Pancreas (tissue), 10 donors: ENCODE measurements around the gene ARIH1. TPM values are rescaled to one million over a fixed set of nuclear protein-coding genes. Genes with fewer than 3 reads are reported as not detected.
"Not testable (repeated sequence)": the region's sequence is repeated elsewhere in the genome, so short reads cannot be mapped to it uniquely, and the experiment has no call there.

ENCODE experiments used
- ATAC-seq, 4 donors: fragments of 200-7000 bp; cut with Tn5 transposase; one replicate each; pipeline versions ENCODE4 v1.8.0 to v1.9.1; 2020; ENCODE audit warnings: mild to moderate bottlenecking in 4 of 4, moderate library complexity in 4 of 4
- DNase-seq, 6 donors: peaks; one replicate each; pipeline ENCODE4 v3.0.0-alpha.2; 2020
- FAIRE-seq: peaks from 2 replicates; lab custom pipeline; 2012; peaks lifted over from hg19 to GRCh38; lab: Jason Lieb, UNC
- H3K27ac ChIP-seq, 4 donors: fragments of 200-600 bp; sonication (generic); 1 replicate in 3 of 4; 2 replicates in 1 of 4; pipeline versions ENCODE4 v1.5.0 to v1.8.0; 2020
- H3K27me3 ChIP-seq, 4 donors: fragments of 200-600 bp; one replicate each; pipeline ENCODE4 v1.8.0; 2021
- H3K36me3 ChIP-seq, 3 donors: fragments of 200-600 bp; sonication (generic) in 1 of 3; one replicate each; pipeline versions ENCODE4 v1.5.0 to v1.8.0; 2020 to 2021
- H3K4me1 ChIP-seq, 3 donors: fragments of 200-600 bp; one replicate each; pipeline ENCODE4 v1.8.0; 2021
- H3K4me3 ChIP-seq, 4 donors: fragments of 200-600 bp; sonication (generic) in 2 of 4; one replicate each; pipeline versions ENCODE4 v1.5.0 to v1.8.0; 2020 to 2021
- H3K9me3 ChIP-seq, 4 donors: fragments of 200-600 bp; one replicate each; pipeline ENCODE4 v1.8.0; 2021
- WGBS, 2 donors: extraction: QIAGEN DNeasy Blood & Tissue Kit; methylation state at CpG; one replicate each; pipeline ENCODE4 v1.1.7; 2013; 5-methylcytosine and 5-hydroxymethylcytosine counted together
- intact Hi-C, 3 donors: fragments of 100-400 bp; cut with DNase I; formaldehyde crosslinking; loops; one replicate each; pipeline versions ENCODE4 v1.11.1 to v1.14.2; 2022
- polyA plus RNA-seq, 2 donors: library from polyadenylated mRNA; stranded (reverse); fragments of 200-250 nt; gene quantifications; one replicate each; pipeline ENCODE4 v1.2.3, GENCODE V29; 2013
- total RNA-seq, 6 donors: library from RNA; stranded (reverse); fragmentation: NEBNext Ultra II Directional in 4 of 6; extraction: Animal tissue kit (Norgen Biotek cat#: 25700) in 4 of 6; gene quantifications; one replicate each; pipeline versions ENCODE4 v1.2.1 to v1.2.4, GENCODE V29; 2021 to 2023
- TF ChIP-seq, protein P1 (sequence below), 4 donors: fragments of 200-600 bp; sonication (generic) in 3 of 4; IDR thresholded peaks; one replicate each; pipeline versions ENCODE4 v1.5.0 to v1.8.0; 2021; ENCODE audit warnings: antibody characterized with exemption in 4 of 4
- donor health status: healthy with polysubstance abuse.
- donor health status: DM: no; HTN: no; CAD: no; lungs with moderate emphysema.
- donor health status: DM: no; HTN: no; CAD: no.
- donor health status: control.
- donor health status: control.
- donor health status: Bipolar disorder and iron deficiency.
- donor health status: DM: yes; HTN: yes; CAD: no.
- donor health status: DM: no; HTN: no; CAD: no.
- donor health status: DM: no; HTN: no; CAD: no.
- donor health status: DM: yes; HTN: yes; CAD: no.

Gene ARIH1
- total and polyA plus RNA-seq, 8 donors, result 11.5 to 91.3 (median 66.6) TPM

GRCh38 chr15:72592676-72593075 is 118.5 kb downstream of the ARIH1 start:
- H3K36me3 ChIP-seq, result no peaks in the 10 kb centered on the region
- TF ChIP-seq, protein P1, sequence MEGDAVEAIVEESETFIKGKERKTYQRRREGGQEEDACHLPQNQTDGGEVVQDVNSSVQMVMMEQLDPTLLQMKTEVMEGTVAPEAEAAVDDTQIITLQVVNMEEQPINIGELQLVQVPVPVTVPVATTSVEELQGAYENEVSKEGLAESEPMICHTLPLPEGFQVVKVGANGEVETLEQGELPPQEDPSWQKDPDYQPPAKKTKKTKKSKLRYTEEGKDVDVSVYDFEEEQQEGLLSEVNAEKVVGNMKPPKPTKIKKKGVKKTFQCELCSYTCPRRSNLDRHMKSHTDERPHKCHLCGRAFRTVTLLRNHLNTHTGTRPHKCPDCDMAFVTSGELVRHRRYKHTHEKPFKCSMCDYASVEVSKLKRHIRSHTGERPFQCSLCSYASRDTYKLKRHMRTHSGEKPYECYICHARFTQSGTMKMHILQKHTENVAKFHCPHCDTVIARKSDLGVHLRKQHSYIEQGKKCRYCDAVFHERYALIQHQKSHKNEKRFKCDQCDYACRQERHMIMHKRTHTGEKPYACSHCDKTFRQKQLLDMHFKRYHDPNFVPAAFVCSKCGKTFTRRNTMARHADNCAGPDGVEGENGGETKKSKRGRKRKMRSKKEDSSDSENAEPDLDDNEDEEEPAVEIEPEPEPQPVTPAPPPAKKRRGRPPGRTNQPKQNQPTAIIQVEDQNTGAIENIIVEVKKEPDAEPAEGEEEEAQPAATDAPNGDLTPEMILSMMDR (IDR thresholded peaks at IDR 0.05), result no peak
- no peak overlapping the region for H3K27ac ChIP-seq
- H3K4me1 ChIP-seq, result no peaks in the 10 kb centered on the region
- no peaks in the 10 kb centered on the region for H3K27me3 ChIP-seq
- no peak for ATAC-seq
- 88 to 92% methylated on average over 2 of the region's 2 CpGs for WGBS, 2 donors
- intact Hi-C loops, result no loop called here
- H3K4me3 ChIP-seq, result no peak overlapping the region
- no peak for FAIRE-seq
- no peaks in the 10 kb centered on the region for H3K9me3 ChIP-seq
- DNase-seq, result no peak

GRCh38 chr15:72593838-72594237 is 119.7 kb downstream of the ARIH1 start:
- H3K9me3 ChIP-seq, result no peaks in the 10 kb centered on the region

GRCh38 chr15:72599855-72600464 is 125.8 kb downstream of the ARIH1 start:
- H3K4me3 ChIP-seq, result no peak overlapping the region
- no peaks in the 10 kb centered on the region for H3K4me1 ChIP-seq
- intact Hi-C loops, result no loop called here
- H3K27ac ChIP-seq, result no peak overlapping the region
- no peaks in the 10 kb centered on the region for H3K9me3 ChIP-seq
- H3K27me3 ChIP-seq, result no peaks in the 10 kb centered on the region
- WGBS, 2 donors, result 2 to 5% methylated on average over 2 of the region's 2 CpGs
- DNase-seq (peak in 1 of 6 donors; percentile 27), ATAC-seq (peak in 3 of 4 donors; percentile 63 to 82 (median 73)), FAIRE-seq (no peak)
- TF ChIP-seq, protein P1 (IDR thresholded peaks at IDR 0.05), result peak in 2 of 4 donors; percentile 51 to 55
- H3K36me3 ChIP-seq, result no peaks in the 10 kb centered on the region

More at GRCh38 chr15:72593838-72594237, 119.7 kb downstream of the ARIH1 start:
- Histone ChIP-seq H3K4me3 (no peak overlapping the region), H3K27me3 (no peaks in the 10 kb centered on the region), H3K4me1 (no peaks in the 10 kb centered on the region), H3K27ac (no peak overlapping the region), H3K36me3 (no peaks in the 10 kb centered on the region)
- no peak for DNase-seq
- no peak for FAIRE-seq
- ATAC-seq, result no peak
- 94 to 96% methylated on average over 4 of the region's 4 CpGs for WGBS, 2 donors
- TF ChIP-seq, protein P1 (IDR thresholded peaks at IDR 0.05), result no peak
- intact Hi-C loops, result no loop called here

- DNase-seq (no peak), FAIRE-seq (no peak), ATAC-seq (no peak)
- H3K36me3 ChIP-seq, result no peaks in the 10 kb centered on the region
- 93 to 95% methylated on average over 4 of the region's 4 CpGs for WGBS, 2 donors
- TF ChIP-seq, protein P1 (IDR thresholded peaks at IDR 0.05), result no peak
- no peak overlapping the region for H3K27ac ChIP-seq
- no peaks in the 10 kb centered on the region for H3K4me1 ChIP-seq
- H3K4me3 ChIP-seq, result no peak overlapping the region
- intact Hi-C loops, result no loop called here
- no peaks in the 10 kb centered on the region for H3K9me3 ChIP-seq
- no peaks in the 10 kb centered on the region for H3K27me3 ChIP-seq
These were observed 130.7 kb downstream of the ARIH1 start for GRCh38 chr15:72604794-72605193.

- H3K9me3 ChIP-seq, ATAC-seq, H3K27ac ChIP-seq, DNase-seq, H3K4me3 ChIP-seq, H3K4me1 ChIP-seq, H3K36me3 ChIP-seq, H3K27me3 ChIP-seq, FAIRE-seq, intact Hi-C loops: not testable (repeated sequence)
- WGBS, 2 donors, result 92 to 94% methylated on average over 3 of the region's 3 CpGs
These were observed 134.0 kb downstream of the ARIH1 start for GRCh38 chr15:72608084-72608483.
